ENCODE results near the gene SOWAHB.
A peak's percentile ranks its signal among the peaks of the same experiment; 100 is the strongest.

Gene SOWAHB, protein sequence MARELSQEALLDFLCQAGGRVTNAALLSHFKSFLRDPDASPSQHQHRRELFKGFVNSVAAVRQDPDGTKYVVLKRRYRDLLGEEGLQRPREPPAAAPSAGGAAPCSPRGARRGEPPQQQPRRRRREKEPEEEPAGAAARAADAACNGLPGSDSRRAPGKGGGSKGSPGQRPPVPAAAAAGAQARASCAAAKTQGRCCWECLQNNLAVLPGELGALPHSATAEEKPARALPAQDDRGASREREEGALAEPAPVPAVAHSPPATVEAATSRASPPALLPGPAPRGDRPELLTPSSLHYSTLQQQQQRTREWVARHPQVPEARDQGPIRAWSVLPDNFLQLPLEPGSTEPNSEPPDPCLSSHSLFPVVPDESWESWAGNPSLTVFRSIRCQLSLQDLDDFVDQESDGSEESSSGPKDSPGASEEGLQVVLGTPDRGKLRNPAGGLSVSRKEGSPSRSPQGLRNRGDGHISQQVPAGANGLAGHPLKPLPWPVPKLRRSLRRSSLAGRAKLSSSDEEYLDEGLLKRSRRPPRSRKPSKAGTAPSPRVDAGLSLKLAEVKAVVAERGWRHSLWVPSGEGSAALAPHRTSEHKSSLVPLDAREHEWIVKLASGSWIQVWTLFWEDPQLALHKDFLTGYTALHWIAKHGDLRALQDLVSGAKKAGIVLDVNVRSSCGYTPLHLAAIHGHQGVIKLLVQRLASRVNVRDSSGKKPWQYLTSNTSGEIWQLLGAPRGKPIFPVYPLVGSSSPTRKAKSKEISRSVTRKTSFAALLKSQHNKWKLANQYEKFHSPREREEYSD

GRCh38 chr4:76897536-76898384 lies at the start of gene SOWAHB:
TSS of gene SOWAHB (minus strand) at chr4:76898144. CDS start at chr4:76897849, 295 bp downstream.
- H3K9ac ChIP-seq (ENCODE audit: low read length), result no peak within 1 kb of the TSS
- H3K9me3 ChIP-seq (ENCODE audit: control insufficient read depth, low read depth, low read length), result no peaks in the 10 kb centered on the region
- H3K27ac ChIP-seq (ENCODE audit: low read length), result no peak within 1 kb of the TSS
- H3K4me1 ChIP-seq (ENCODE audit: control insufficient read depth, low read depth, low read length), result peaks cover 11% of the 10 kb centered on the region
- H3K36me3 ChIP-seq (ENCODE audit: control insufficient read depth, low read depth, low read length), result no peaks in the 10 kb centered on the region
- peak within 1 kb of the TSS; percentile 73 for H3K4me3 ChIP-seq (ENCODE audit: low read length)
- H3K27me3 ChIP-seq (ENCODE audit: control insufficient read depth, insufficient read depth, low read length), result peaks cover 63% of the 10 kb centered on the region

GRCh38 chr4:76947369-76947768 lies 49.4 kb upstream of the SOWAHB start:
- Histone ChIP-seq H3K27ac (ENCODE audit: low read length) (no peak overlapping the region), H3K4me1 (ENCODE audit: control insufficient read depth, low read depth, low read length) (peaks cover 18% of the 10 kb centered on the region), H3K9ac (ENCODE audit: low read length) (no peak overlapping the region), H3K4me3 (ENCODE audit: low read length) (no peak overlapping the region), H3K27me3 (ENCODE audit: control insufficient read depth, insufficient read depth, low read length) (peaks cover 26% of the 10 kb centered on the region), H3K36me3 (ENCODE audit: control insufficient read depth, low read depth, low read length) (no peaks in the 10 kb centered on the region), H3K9me3 (ENCODE audit: control insufficient read depth, low read depth, low read length) (no peaks in the 10 kb centered on the region)

DNA sequence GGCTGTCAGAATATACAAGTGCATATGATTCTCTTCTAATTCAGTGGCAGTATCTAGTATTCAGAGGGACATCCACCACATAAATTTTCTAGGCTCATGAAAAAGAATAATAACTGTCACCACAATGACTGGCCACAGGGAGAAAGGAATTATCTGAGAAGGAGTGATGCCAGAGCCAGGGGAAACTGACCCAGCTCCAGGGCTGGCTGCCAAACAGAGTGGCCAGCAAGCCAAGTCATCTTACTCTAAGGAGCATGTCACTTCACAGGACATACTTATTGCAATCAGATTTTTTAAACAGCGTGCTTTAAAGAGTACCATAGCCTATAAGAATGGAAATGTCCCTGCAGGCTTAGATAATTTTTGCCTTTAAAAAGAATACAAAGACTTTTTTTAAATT lies 45.8 kb upstream of the SOWAHB start:
- H3K36me3 ChIP-seq (ENCODE audit: control insufficient read depth, low read depth, low read length), result no peaks in the 10 kb centered on the region
- peaks cover 13% of the 10 kb centered on the region for H3K27me3 ChIP-seq (ENCODE audit: control insufficient read depth, insufficient read depth, low read length)
- no peak overlapping the region for H3K9ac ChIP-seq (ENCODE audit: low read length)
- peaks cover 7% of the 10 kb centered on the region for H3K4me1 ChIP-seq (ENCODE audit: control insufficient read depth, low read depth, low read length)
- H3K9me3 ChIP-seq (ENCODE audit: control insufficient read depth, low read depth, low read length), result no peaks in the 10 kb centered on the region
- H3K27ac ChIP-seq (ENCODE audit: low read length), result no peak overlapping the region
- no peak overlapping the region for H3K4me3 ChIP-seq (ENCODE audit: low read length)

- Histone ChIP-seq H3K9ac (ENCODE audit: low read length) (no peak overlapping the region), H3K9me3 (ENCODE audit: control insufficient read depth, low read depth, low read length) (no peaks in the 10 kb centered on the region), H3K4me1 (ENCODE audit: control insufficient read depth, low read depth, low read length) (peaks cover 3% of the 10 kb centered on the region), H3K4me3 (ENCODE audit: low read length) (no peak overlapping the region), H3K27ac (ENCODE audit: low read length) (no peak overlapping the region), H3K36me3 (ENCODE audit: control insufficient read depth, low read depth, low read length) (no peaks in the 10 kb centered on the region), H3K27me3 (ENCODE audit: control insufficient read depth, insufficient read depth, low read length) (peaks cover 8% of the 10 kb centered on the region)
Observed at GRCh38 chr4:76943129-76943620, 45.2 kb upstream of the SOWAHB start.

- no peaks in the 10 kb centered on the region for H3K36me3 ChIP-seq (ENCODE audit: control insufficient read depth, low read depth, low read length)
- H3K4me1 ChIP-seq (ENCODE audit: control insufficient read depth, low read depth, low read length), result no peaks in the 10 kb centered on the region
- H3K4me3 ChIP-seq (ENCODE audit: low read length), result no peak overlapping the region
- H3K9ac ChIP-seq (ENCODE audit: low read length), result no peak overlapping the region
- no peaks in the 10 kb centered on the region for H3K27me3 ChIP-seq (ENCODE audit: control insufficient read depth, insufficient read depth, low read length)
- no peak overlapping the region for H3K27ac ChIP-seq (ENCODE audit: low read length)
- no peaks in the 10 kb centered on the region for H3K9me3 ChIP-seq (ENCODE audit: control insufficient read depth, low read depth, low read length)
Observed at GRCh38 chr4:76939184-76939583, 41.2 kb upstream of the SOWAHB start.

DNA sequence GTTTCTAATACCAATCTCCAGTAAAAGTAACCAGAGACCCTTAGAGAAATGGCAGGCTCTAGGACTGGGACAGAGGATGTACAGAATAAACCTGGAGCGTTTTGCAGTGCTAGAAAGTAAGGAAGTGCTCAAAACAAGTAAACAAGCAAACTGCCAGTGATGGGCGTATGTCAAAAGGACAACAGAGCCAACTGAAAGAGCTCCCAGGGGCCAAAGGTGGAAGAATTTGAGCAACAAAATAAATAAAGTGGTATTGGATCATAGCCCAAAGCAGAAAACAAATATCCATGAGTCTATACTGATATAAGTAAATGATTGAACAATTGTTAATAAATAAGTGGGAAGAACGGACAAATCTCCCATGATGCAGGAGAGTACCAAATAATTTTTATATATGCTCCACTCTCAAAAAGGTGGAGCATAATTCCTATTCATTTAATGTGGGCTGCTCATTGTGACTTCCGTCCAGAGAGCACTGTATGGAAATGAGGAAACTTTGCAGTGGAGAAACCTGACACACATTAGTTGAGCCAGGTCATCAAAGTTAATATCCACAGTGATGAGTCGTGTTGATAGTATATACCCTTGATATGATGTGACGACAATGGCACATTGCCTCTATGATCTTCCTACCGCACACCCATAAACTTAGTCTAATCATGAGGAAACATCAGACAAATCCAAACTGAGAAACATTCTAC lies 33.8 kb upstream of the SOWAHB start:
- H3K9ac ChIP-seq (ENCODE audit: low read length), result no peak overlapping the region
- H3K36me3 ChIP-seq (ENCODE audit: control insufficient read depth, low read depth, low read length), result no peaks in the 10 kb centered on the region
- no peaks in the 10 kb centered on the region for H3K9me3 ChIP-seq (ENCODE audit: control insufficient read depth, low read depth, low read length)
- no peak overlapping the region for H3K4me3 ChIP-seq (ENCODE audit: low read length)
- no peaks in the 10 kb centered on the region for H3K4me1 ChIP-seq (ENCODE audit: control insufficient read depth, low read depth, low read length)
- no peaks in the 10 kb centered on the region for H3K27me3 ChIP-seq (ENCODE audit: control insufficient read depth, insufficient read depth, low read length)
- no peak overlapping the region for H3K27ac ChIP-seq (ENCODE audit: low read length)

- Histone ChIP-seq H3K9me3 (ENCODE audit: control insufficient read depth, low read depth, low read length) (no peaks in the 10 kb centered on the region), H3K9ac (ENCODE audit: low read length) (no peak overlapping the region), H3K27me3 (ENCODE audit: control insufficient read depth, insufficient read depth, low read length) (no peaks in the 10 kb centered on the region), H3K4me3 (ENCODE audit: low read length) (no peak overlapping the region), H3K27ac (ENCODE audit: low read length) (no peak overlapping the region), H3K36me3 (ENCODE audit: control insufficient read depth, low read depth, low read length) (no peaks in the 10 kb centered on the region), H3K4me1 (ENCODE audit: control insufficient read depth, low read depth, low read length) (no peaks in the 10 kb centered on the region)
Observed at GRCh38 chr4:76931087-76931486, 33.1 kb upstream of the SOWAHB start.

GRCh38 chr4:76930685-76931084 lies 32.7 kb upstream of the SOWAHB start:
- H3K4me3 ChIP-seq (ENCODE audit: low read length), result no peak overlapping the region
- no peaks in the 10 kb centered on the region for H3K9me3 ChIP-seq (ENCODE audit: control insufficient read depth, low read depth, low read length)
- no peaks in the 10 kb centered on the region for H3K36me3 ChIP-seq (ENCODE audit: control insufficient read depth, low read depth, low read length)
- no peaks in the 10 kb centered on the region for H3K27me3 ChIP-seq (ENCODE audit: control insufficient read depth, insufficient read depth, low read length)
- no peak overlapping the region for H3K27ac ChIP-seq (ENCODE audit: low read length)
- H3K4me1 ChIP-seq (ENCODE audit: control insufficient read depth, low read depth, low read length), result no peaks in the 10 kb centered on the region
- H3K9ac ChIP-seq (ENCODE audit: low read length), result no peak overlapping the region

DNA sequence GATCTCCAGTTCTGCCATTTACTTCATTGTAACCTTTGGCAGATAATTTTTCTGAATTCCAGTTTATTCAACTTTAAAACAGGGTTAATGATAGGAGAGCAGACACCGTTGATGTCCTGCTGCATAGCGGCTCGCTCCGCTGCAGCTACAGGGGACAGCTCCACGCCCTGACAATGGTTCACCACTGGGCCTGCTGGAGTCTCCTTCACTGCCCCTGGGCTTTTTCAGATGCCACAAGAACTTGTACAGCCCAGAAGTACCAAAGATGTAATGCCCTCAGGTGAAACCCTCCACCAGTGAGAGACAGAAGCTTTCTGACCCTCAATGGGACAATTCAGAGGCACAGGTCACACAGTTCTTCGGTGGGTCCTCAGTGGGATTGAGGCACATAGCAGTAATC lies 28.9 kb upstream of the SOWAHB start:
- Histone ChIP-seq H3K4me1 (ENCODE audit: control insufficient read depth, low read depth, low read length) (no peaks in the 10 kb centered on the region), H3K9ac (ENCODE audit: low read length) (no peak overlapping the region), H3K9me3 (ENCODE audit: control insufficient read depth, low read depth, low read length) (no peaks in the 10 kb centered on the region), H3K27me3 (ENCODE audit: control insufficient read depth, insufficient read depth, low read length) (no peaks in the 10 kb centered on the region), H3K36me3 (ENCODE audit: control insufficient read depth, low read depth, low read length) (no peaks in the 10 kb centered on the region), H3K4me3 (ENCODE audit: low read length) (no peak overlapping the region), H3K27ac (ENCODE audit: low read length) (no peak overlapping the region)

DNA sequence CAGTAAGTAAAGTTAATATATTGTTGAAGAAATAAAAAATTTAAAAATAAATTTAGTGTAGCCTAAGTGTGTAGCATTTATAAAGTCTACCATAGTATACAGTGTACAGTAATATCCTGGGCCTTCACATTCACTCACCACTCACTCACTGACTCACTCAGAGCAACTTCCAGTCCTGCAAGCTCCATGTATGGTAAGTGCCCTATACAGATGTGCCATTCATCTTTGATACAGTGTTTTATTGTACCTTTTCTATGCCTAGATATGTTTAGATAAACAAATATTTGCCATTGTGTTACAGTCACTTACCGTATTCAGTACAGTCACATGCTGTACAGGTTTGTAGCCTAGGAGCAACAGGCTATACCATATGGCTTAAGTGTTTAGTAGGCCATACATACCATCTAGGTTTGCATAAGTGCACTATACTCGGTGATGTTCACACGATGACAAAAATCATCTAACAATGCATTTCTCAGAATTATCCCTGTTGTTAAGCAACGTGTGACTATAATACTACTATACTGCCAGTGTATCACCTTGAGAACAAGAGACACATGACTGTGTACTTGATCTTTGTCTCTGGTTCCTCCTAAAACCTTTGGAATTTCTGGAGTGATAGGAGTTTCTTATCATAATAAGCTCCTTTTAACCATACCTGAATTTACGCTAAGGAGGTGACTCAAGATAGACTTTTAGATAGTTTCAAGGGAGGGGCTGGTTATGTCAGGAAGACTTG lies 25.8 kb upstream of the SOWAHB start:
- no peak overlapping the region for H3K27ac ChIP-seq (ENCODE audit: low read length)
- H3K4me1 ChIP-seq (ENCODE audit: control insufficient read depth, low read depth, low read length), result no peaks in the 10 kb centered on the region
- no peak overlapping the region for H3K9ac ChIP-seq (ENCODE audit: low read length)
- no peaks in the 10 kb centered on the region for H3K36me3 ChIP-seq (ENCODE audit: control insufficient read depth, low read depth, low read length)
- no peaks in the 10 kb centered on the region for H3K9me3 ChIP-seq (ENCODE audit: control insufficient read depth, low read depth, low read length)
- no peak overlapping the region for H3K4me3 ChIP-seq (ENCODE audit: low read length)
- no peaks in the 10 kb centered on the region for H3K27me3 ChIP-seq (ENCODE audit: control insufficient read depth, insufficient read depth, low read length)
